HG02943 (cell line): ENCODE results near the gene CLP1.
"Not testable (repeated sequence)": the region's sequence is repeated elsewhere in the genome, so short reads cannot be mapped to it uniquely, and the experiment has no call there.

Experiments
- ATAC-seq: cut with Tn5 transposase; IDR thresholded peaks from one replicate; pipeline ENCODE4 v1.9.1; 2021; ENCODE audit warnings: mild to moderate bottlenecking, low read depth, moderate library complexity; ENCODE audit not compliant: unreplicated experiment

CLP1 gene

GRCh38 chr11:57640068-57640800 lies 17.3 kb upstream of the CLP1 start:
- no peak for ATAC-seq

GRCh38 chr11:57641011-57641807 lies 16.4 kb upstream of the CLP1 start:
- no peak for ATAC-seq

- no peak for ATAC-seq
Measured at GRCh38 chr11:57643802-57644201, 13.8 kb upstream of the CLP1 start.

- ATAC-seq, result peak; percentile 55
Measured at GRCh38 chr11:57644748-57645688, 12.5 kb upstream of the CLP1 start.

GRCh38 chr11:57645689-57646085 lies 11.9 kb upstream of the CLP1 start:
- ATAC-seq, result no peak

GRCh38 chr11:57646194-57646798 lies 11.3 kb upstream of the CLP1 start:
- no peak for ATAC-seq

- ATAC-seq, result no peak
Measured at GRCh38 chr11:57646799-57647303, 10.7 kb upstream of the CLP1 start.

- no peak for ATAC-seq
Measured at GRCh38 chr11:57647372-57647771, 10.2 kb upstream of the CLP1 start.

- ATAC-seq, result no peak
Measured at GRCh38 chr11:57647960-57648800, 9.4 kb upstream of the CLP1 start.

- no peak for ATAC-seq
Measured at GRCh38 chr11:57648801-57649735, 8.5 kb upstream of the CLP1 start.

- no peak for ATAC-seq
Measured at GRCh38 chr11:57649826-57650738, 7.5 kb upstream of the CLP1 start, which contains the start of gene YPEL4. TSS of gene YPEL4 (minus strand) at chr11:57649912. CDS start at chr11:57647107, 2,805 bp downstream.

GRCh38 chr11:57650739-57651090 lies 6.8 kb upstream of the CLP1 start:
- ATAC-seq, result no peak

GRCh38 chr11:57651408-57651807 lies 6.2 kb upstream of the CLP1 start:
- ATAC-seq, result no peak

GRCh38 chr11:57652230-57652629 lies 5.3 kb upstream of the CLP1 start:
- not testable (repeated sequence) for ATAC-seq

- no peak for ATAC-seq
Measured at GRCh38 chr11:57652662-57653061, 4.9 kb upstream of the CLP1 start.

- no peak for ATAC-seq
Measured at GRCh38 chr11:57653163-57653562, 4.4 kb upstream of the CLP1 start.

- no peak for ATAC-seq
Measured at GRCh38 chr11:57656885-57657193, 723 bp upstream of the CLP1 start.

- ATAC-seq, result no peak
Measured at GRCh38 chr11:57658023-57658361, 430 bp downstream of the CLP1 start.
